WTC11 (cell line): ENCODE data around the gene ESAM. TPM values are rescaled to one million over a fixed set of nuclear protein-coding genes. Genes with fewer than 3 reads are reported as not detected.
A peak's percentile ranks its signal among the peaks of the same experiment; 100 is the strongest.

Experiments
- ATAC-seq: fragments of 200-7000 bp; cut with Tn5 transposase; 2 replicates; pipeline ENCODE4 v1.10.0; 2021; ENCODE audit warnings: mild to moderate bottlenecking, moderate library complexity
- CTCF ChIA-PET: fragments of 300-600 bp; sonication (Branson Sonifier 250); formaldehyde crosslinking; loops from one replicate; lab custom pipeline; 2021; ENCODE audit warnings: antibody characterized with exemption; lab: Charles Lee
- POLR2A ChIA-PET: fragments of 350-600 bp; sonication (Branson Sonifier 250); formaldehyde crosslinking; loops from one replicate; lab custom pipeline; 2021; ENCODE audit warnings: antibody characterized with exemption; lab: Charles Lee
- DNase-seq: peaks from one replicate; pipeline ENCODE4 v3.0.0; 2021; ENCODE audit warnings: low spot score
- H3K27ac Mint-ChIP-seq: 2 replicates; pipeline ENCODE4 v1.8.0; 2021; ENCODE audit warnings: mixed read lengths
- H3K27me3 Mint-ChIP-seq: 2 replicates; pipeline ENCODE4 v1.8.0; 2021; ENCODE audit warnings: low read depth, mild to moderate bottlenecking, moderate library complexity, mixed read lengths
- H3K36me3 Mint-ChIP-seq: 2 replicates; pipeline ENCODE4 v1.8.0; 2021; ENCODE audit warnings: mixed read lengths
- H3K4me1 Mint-ChIP-seq: 2 replicates; pipeline ENCODE4 v1.8.0; 2022; ENCODE audit warnings: mixed read lengths
- H3K4me3 Mint-ChIP-seq: 2 replicates; pipeline ENCODE4 v1.8.0; 2021; ENCODE audit warnings: mild to moderate bottlenecking, moderate library complexity, mixed read lengths
- H3K9me3 Mint-ChIP-seq: 2 replicates; pipeline ENCODE4 v1.8.0; 2021; ENCODE audit warnings: mixed read lengths
- CREM ChIP-seq: sonication (generic); formaldehyde crosslinking; IDR thresholded peaks from 2 replicates; pipeline ENCODE4 v1.8.1; 2022; ENCODE audit warnings: mild to moderate bottlenecking, missing genetic modification reagents, moderate library complexity
- FOXK1 ChIP-seq: sonication (generic); formaldehyde crosslinking; IDR thresholded peaks from 2 replicates; pipeline ENCODE4 v1.8.0; 2022; ENCODE audit warnings: mild to moderate bottlenecking, moderate library complexity, missing genetic modification reagents
- IRF2 ChIP-seq: sonication (generic); formaldehyde crosslinking; IDR thresholded peaks from 2 replicates; pipeline ENCODE4 v1.8.0; 2022; ENCODE audit warnings: low read depth, missing genetic modification reagents, borderline replicate concordance
- JUN ChIP-seq: sonication (generic); formaldehyde crosslinking; IDR thresholded peaks from 2 replicates; pipeline ENCODE4 v1.8.0; 2023; ENCODE audit warnings: mild to moderate bottlenecking, missing genetic modification reagents
- MYBL2 ChIP-seq: sonication (generic); formaldehyde crosslinking; IDR thresholded peaks from 2 replicates; pipeline ENCODE4 v1.8.1; 2023; ENCODE audit warnings: mild to moderate bottlenecking, moderate library complexity, missing genetic modification reagents
- NFATC4 ChIP-seq: fragments of 250-450 bp; sonication (Bioruptor Pico); IDR thresholded peaks from 2 replicates; pipeline ENCODE4 v1.9.0; 2021; ENCODE audit warnings: mild to moderate bottlenecking
- NR1H2 ChIP-seq: sonication (generic); formaldehyde crosslinking; IDR thresholded peaks from 2 replicates; pipeline ENCODE4 v1.9.0; 2021; ENCODE audit warnings: mild to moderate bottlenecking, moderate library complexity, missing genetic modification reagents
- SOX15 ChIP-seq: fragments of 250-450 bp; sonication (Bioruptor Pico); IDR thresholded peaks from 2 replicates; pipeline ENCODE4 v1.9.0; 2021; ENCODE audit warnings: mild to moderate bottlenecking
- TP53 ChIP-seq: sonication (generic); formaldehyde crosslinking; IDR thresholded peaks from 2 replicates; pipeline ENCODE4 v1.8.1; 2023; ENCODE audit warnings: mild to moderate bottlenecking, missing genetic modification reagents
- ZNF219 ChIP-seq: sonication (generic); formaldehyde crosslinking; IDR thresholded peaks from 2 replicates; pipeline ENCODE4 v1.8.0; 2023; ENCODE audit warnings: missing genetic modification reagents, mild to moderate bottlenecking, borderline replicate concordance
- ZNF232 ChIP-seq: sonication (generic); formaldehyde crosslinking; IDR thresholded peaks from 2 replicates; pipeline ENCODE4 v1.8.0; 2022; ENCODE audit warnings: mild to moderate bottlenecking, missing genetic modification reagents
- ZNF317 ChIP-seq: sonication (generic); formaldehyde crosslinking; IDR thresholded peaks from 2 replicates; pipeline ENCODE4 v1.8.1; 2023; ENCODE audit warnings: low read depth, mild to moderate bottlenecking, moderate library complexity, missing genetic modification reagents, borderline replicate concordance
- ZNF396 ChIP-seq: fragments of 250-450 bp; sonication (Bioruptor Pico); IDR thresholded peaks from 2 replicates; pipeline ENCODE4 v1.8.0; 2021; ENCODE audit warnings: mild to moderate bottlenecking, moderate library complexity, borderline replicate concordance
- total RNA-seq: library from RNA; stranded (reverse); gene quantifications from 3 replicates; pipeline ENCODE4 v1.2.3, GENCODE V29; 2021
- TF ChIP-seq, protein P1 (sequence below): sonication (generic); formaldehyde crosslinking; IDR thresholded peaks from 2 replicates; pipeline ENCODE4 v1.8.0; 2022; ENCODE audit warnings: mild to moderate bottlenecking, missing genetic modification reagents
- TF ChIP-seq, protein P2 (sequence below): sonication (generic); formaldehyde crosslinking; IDR thresholded peaks from 2 replicates; pipeline ENCODE4 v1.8.1; 2022; ENCODE audit warnings: low read depth, missing genetic modification reagents, borderline replicate concordance
- TF ChIP-seq, protein P3 (sequence below): sonication (generic); formaldehyde crosslinking; IDR thresholded peaks from 2 replicates; pipeline ENCODE4 v1.8.1; 2022; ENCODE audit warnings: mild to moderate bottlenecking, missing genetic modification reagents, moderate library complexity, borderline replicate concordance
- TF ChIP-seq, protein P4 (sequence below): fragments of 250-450 bp; sonication (Bioruptor Pico); IDR thresholded peaks from 2 replicates; pipeline ENCODE4 v1.8.0; 2021; ENCODE audit warnings: mild to moderate bottlenecking

ESAM gene
- total RNA-seq, 1 experiment from 2014 or later, result 0.48 TPM

DNA sequence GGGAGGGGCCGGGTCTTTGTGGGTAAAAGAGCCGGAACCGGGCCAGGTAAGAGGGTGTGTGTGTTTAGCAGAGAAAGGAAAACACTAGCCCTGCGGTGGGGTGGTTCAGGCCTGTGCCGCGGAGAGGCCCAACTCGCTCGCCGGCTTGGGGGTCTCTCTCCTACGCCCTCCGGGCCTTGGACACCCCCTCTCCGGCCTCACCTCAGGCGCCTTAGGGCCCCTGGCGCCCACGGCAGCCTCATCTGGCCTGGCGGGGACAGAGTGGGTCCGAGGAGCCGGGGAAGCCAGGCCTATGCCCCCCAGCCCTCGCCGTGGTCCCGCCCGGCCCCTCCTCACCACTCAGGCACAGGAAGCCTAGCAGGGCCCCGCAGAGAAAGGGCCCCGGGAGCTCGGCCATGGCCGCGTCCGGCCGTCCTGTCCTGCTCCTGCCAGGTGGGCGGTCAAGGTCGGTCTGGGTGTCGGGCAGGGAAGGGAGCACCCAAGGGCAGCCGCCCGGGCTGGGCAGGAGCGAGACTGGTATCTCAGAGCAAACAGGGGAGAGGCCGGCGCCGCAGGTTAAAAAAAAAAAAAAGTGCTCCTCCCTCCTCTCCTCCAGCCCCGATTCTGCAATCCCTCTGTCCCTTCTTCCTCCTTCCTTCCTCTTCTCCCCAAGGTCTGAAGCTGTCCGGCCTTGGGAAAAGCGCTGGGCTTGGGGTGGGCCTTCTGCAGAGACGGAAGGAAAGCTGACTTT, 10.2 kb downstream of the ESAM start, which contains the start of gene VSIG2:
TSS of gene VSIG2 (minus strand) at position 515 of the 730 bp plus-strand sequence. CDS start at position 397, 118 bp downstream.
- Mint-ChIP-seq H3K27ac (no peak within 1 kb of the TSS), H3K4me3 (peak within 1 kb of the TSS; percentile 77), H3K9me3 (no peaks in the 10 kb centered on the region), H3K27me3 (peaks cover 100% of the 10 kb centered on the region), H3K36me3 (no peaks in the 10 kb centered on the region), H3K4me1 (peaks cover 47% of the 10 kb centered on the region)
- DNase-seq (peak; percentile 23), ATAC-seq (peak; percentile 15)
- POLR2A ChIA-PET, result interaction anchor here (0.6 to 0.7 kb wide), 3 partner anchors 9 to 765 kb away, joined by 3 to 4 read pairs (median 3); no protein-coding TSS in a partner anchor
- CTCF ChIA-PET, result interaction anchor here (0.7 to 3.7 kb wide), 14 partner anchors 10 to 124 kb away, joined by 3 to 26 read pairs (median 4); partner anchors contain the start of genes ESAM, ROBO3, SIAE and SPA17
- TF ChIP-seq NFATC4 (CRISPR knock-in tag) (no peak), NR1H2 (CRISPR knock-in tag) (no peak), ZNF219 (CRISPR knock-in tag) (no peak), MYBL2 (no peak), ZNF232 (CRISPR knock-in tag) (no peak)

DNA sequence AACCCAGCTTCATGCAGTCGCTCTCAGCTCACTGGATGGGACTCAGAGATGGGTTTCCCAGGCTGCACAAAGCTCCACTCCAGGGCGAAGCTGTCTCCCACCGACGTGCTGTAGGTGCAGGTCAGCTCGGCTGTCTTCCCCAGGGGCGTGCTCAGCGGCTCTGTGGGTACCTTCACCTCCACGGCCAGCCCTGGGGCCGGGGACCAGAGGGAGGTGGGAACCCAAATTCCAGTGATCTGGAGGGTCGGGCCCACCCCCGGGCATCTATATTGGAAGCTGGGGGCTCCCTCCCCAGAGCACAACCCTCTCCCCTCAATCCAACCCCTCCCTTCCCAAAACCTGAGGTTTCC, 10.7 kb downstream of the ESAM start:
- CTCF ChIA-PET, result interaction anchor here (0.5 to 3.7 kb wide), 7 partner anchors 11 to 115 kb away, joined by 3 to 26 read pairs (median 6); partner anchors contain the start of genes ESAM and NRGN
- H3K27ac Mint-ChIP-seq, result no peak overlapping the region

DNA sequence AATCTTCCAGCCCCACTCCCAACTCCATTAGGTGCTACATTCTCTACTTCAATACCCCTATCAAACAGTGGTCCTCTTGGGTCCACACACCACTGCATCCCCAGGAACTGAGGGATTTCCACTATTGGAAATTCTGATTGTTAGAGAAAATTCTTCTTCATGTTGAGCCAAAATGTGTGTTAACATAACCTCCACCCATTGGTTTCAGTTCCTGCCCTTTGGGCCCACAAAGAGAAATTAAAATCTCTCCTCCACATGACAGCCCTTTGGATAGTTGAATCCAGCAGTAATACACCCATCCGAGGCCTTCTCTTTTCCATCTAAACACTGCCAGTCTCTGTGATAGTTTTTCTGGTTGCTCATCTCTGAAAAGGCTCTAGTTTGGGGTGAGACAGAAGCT, 12.2 kb downstream of the ESAM start:
- Mint-ChIP-seq H3K9me3 (no peaks in the 10 kb centered on the region), H3K27me3 (peaks cover 100% of the 10 kb centered on the region), H3K36me3 (no peaks in the 10 kb centered on the region), H3K4me1 (peaks cover 45% of the 10 kb centered on the region), H3K4me3 (no peak overlapping the region), H3K27ac (no peak overlapping the region)
- DNase-seq (no peak), ATAC-seq (no peak)
- TF ChIP-seq TP53 (CRISPR knock-in tag) (no peak), SOX15 (CRISPR knock-in tag) (no peak), CREM (no peak), ZNF317 (no peak), JUN (CRISPR knock-in tag) (no peak), IRF2 (CRISPR knock-in tag) (no peak)
- TF ChIP-seq, protein P1, sequence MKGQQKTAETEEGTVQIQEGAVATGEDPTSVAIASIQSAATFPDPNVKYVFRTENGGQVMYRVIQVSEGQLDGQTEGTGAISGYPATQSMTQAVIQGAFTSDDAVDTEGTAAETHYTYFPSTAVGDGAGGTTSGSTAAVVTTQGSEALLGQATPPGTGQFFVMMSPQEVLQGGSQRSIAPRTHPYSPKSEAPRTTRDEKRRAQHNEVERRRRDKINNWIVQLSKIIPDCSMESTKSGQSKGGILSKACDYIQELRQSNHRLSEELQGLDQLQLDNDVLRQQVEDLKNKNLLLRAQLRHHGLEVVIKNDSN (CRISPR knock-in tag), result no peak
- TF ChIP-seq, protein P2, sequence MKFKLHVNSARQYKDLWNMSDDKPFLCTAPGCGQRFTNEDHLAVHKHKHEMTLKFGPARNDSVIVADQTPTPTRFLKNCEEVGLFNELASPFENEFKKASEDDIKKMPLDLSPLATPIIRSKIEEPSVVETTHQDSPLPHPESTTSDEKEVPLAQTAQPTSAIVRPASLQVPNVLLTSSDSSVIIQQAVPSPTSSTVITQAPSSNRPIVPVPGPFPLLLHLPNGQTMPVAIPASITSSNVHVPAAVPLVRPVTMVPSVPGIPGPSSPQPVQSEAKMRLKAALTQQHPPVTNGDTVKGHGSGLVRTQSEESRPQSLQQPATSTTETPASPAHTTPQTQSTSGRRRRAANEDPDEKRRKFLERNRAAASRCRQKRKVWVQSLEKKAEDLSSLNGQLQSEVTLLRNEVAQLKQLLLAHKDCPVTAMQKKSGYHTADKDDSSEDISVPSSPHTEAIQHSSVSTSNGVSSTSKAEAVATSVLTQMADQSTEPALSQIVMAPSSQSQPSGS (CRISPR knock-in tag), result no peak
- TF ChIP-seq, protein P3, sequence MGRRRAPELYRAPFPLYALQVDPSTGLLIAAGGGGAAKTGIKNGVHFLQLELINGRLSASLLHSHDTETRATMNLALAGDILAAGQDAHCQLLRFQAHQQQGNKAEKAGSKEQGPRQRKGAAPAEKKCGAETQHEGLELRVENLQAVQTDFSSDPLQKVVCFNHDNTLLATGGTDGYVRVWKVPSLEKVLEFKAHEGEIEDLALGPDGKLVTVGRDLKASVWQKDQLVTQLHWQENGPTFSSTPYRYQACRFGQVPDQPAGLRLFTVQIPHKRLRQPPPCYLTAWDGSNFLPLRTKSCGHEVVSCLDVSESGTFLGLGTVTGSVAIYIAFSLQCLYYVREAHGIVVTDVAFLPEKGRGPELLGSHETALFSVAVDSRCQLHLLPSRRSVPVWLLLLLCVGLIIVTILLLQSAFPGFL (CRISPR knock-in tag), result no peak
- POLR2A ChIA-PET, result no interaction called here
- CTCF ChIA-PET, result interaction anchor here (1.3 to 3.7 kb wide), 3 partner anchors 10 to 117 kb away, joined by 3 to 26 read pairs (median 6); partner anchors contain the start of genes ESAM and NRGN

More for the DNA sequence above, 10.7 kb downstream of the ESAM start:
- no peaks in the 10 kb centered on the region for H3K9me3 Mint-ChIP-seq
- H3K36me3 Mint-ChIP-seq, result no peaks in the 10 kb centered on the region
- TF ChIP-seq, protein P3 (CRISPR knock-in tag), result no peak
- TF ChIP-seq FOXK1 (CRISPR knock-in tag) (no peak), ZNF396 (CRISPR knock-in tag) (no peak)
- TF ChIP-seq, protein P2 (CRISPR knock-in tag), result no peak
- TF ChIP-seq, protein P4, sequence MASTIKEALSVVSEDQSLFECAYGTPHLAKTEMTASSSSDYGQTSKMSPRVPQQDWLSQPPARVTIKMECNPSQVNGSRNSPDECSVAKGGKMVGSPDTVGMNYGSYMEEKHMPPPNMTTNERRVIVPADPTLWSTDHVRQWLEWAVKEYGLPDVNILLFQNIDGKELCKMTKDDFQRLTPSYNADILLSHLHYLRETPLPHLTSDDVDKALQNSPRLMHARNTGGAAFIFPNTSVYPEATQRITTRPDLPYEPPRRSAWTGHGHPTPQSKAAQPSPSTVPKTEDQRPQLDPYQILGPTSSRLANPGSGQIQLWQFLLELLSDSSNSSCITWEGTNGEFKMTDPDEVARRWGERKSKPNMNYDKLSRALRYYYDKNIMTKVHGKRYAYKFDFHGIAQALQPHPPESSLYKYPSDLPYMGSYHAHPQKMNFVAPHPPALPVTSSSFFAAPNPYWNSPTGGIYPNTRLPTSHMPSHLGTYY (CRISPR knock-in tag), result no peak
- peak overlapping the region; percentile 77 for H3K4me3 Mint-ChIP-seq
- H3K4me1 Mint-ChIP-seq, result peaks cover 44% of the 10 kb centered on the region
- DNase-seq, result peak; percentile 22
- no peak for ATAC-seq
- peaks cover 100% of the 10 kb centered on the region for H3K27me3 Mint-ChIP-seq
- POLR2A ChIA-PET, result interaction anchor here (0.7 kb wide), 1 partner anchor 10 kb away, joined by 3 read pairs; no protein-coding TSS in a partner anchor
